ENCODE measurements around the gene EEFSEC.

Gene EEFSEC

DNA sequence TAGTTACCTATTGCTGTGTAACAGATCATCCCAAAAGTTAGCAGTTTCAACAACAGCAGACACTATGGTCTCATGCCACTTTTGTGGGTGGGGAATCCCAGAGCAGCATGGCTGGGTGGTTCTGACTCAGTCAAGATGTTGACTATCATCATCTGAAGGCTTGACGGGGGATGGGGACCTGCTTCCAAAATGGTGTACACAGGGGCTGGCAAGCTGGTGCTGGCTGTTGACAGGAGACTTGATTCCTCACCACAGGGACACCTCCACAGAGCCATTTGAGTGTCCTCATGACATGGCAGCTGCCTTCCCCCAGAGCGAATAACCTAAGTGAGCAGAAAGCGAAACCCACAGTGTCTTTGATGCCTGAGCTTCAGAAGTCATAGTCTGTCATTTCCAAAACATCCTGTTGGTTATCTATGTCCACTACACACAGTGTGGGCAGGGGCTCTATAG lies 294.3 kb downstream of the EEFSEC start:
- no peak for DNase-seq (ENCODE audit: low spot score)

DNA sequence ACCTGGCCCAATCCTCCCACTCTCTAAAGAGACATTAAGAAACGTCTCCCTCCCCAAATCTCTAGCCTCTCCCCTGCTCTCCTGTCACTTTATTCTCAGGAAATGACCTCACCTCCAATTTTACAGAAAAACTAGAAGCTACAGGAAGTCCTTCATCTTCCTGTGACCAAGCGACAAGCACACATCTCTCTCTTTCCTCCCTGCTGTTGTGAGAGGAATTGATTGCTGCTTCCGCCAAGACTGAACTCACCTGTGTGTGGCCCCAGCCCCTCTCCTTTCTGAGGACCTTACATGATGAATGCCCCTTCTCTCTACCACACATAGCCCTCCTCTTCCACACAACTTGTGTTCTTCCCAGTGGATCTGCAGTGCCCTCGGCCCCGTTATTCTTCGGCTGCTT lies 295.2 kb downstream of the EEFSEC start:
- no peak for DNase-seq (ENCODE audit: low spot score)

DNA sequence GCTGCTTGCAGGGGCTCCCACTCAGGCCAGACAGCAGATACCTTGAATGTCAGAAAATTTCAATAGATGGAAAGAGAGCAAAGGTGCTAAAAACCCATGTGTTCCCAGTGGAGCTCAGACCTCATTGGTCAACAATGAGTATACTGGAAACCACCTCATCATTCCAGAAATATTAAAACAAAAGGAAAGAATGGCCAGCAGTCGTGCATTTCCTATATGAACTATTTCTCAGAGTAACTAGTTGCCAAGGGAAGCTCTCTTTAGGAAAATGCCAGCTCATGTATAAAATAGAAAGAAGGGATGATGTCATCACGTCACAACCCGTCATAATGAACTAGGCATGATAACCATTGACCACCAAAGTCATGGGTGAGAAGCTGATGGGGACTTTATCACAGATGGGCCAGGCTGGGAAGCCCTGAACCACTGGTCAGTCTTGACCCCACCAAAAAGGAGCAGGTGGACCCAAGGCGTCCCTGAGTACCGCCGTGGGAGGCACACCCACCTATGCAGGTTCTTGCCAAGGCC lies 295.9 kb downstream of the EEFSEC start:
- no peak for DNase-seq (ENCODE audit: low spot score)

DNA sequence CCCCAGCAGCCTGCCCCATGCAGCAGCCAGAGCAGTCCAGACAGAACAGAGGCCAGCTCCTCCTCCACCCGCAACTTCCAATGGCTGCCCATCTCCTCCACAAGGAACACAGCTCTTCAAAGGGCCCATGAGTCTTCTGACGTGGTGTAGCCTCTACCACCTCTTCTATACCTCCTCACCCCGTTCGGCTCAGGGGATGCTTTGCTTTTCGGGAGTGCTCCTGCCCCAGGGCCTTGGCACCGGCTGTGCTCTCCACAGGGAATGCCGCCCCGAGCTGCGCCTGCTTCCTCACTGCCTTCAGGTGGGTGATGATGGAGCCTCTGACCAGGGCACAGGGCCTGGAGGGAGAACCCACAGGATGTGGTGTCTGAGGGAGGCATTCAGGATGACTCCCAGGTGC lies 298.8 kb downstream of the EEFSEC start:
- DNase-seq (ENCODE audit: low spot score), result no peak

DNA sequence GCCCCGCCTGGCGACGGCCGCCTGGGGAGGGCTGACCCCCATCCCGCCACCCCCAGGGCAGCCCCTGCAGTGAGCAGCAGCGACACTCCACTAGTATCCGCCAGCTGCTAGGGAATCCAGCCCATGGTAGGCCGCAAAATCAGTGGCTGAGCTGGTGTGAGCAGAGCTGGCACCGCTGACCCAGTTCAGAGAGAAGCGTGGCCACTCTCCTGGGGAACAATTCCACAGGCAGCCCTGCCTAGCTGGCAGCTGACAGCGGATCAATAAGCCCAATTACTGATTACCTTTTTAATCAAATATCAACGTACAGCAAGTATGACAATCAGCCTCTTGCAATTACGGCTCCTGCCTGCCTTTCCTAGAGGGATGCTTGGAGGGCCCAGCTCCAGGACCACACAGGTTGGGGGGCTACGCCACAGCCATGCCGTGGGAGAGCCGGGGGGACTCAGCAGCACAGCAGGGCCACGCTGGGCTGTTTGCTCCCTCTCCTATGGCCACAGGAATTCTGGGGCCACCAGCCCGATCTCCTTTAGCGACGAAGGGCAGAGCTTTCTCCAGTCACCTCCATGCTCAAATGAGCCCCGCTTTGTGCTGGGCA lies 299.5 kb downstream of the EEFSEC start:
- DNase-seq (ENCODE audit: low spot score), result no peak

DNA sequence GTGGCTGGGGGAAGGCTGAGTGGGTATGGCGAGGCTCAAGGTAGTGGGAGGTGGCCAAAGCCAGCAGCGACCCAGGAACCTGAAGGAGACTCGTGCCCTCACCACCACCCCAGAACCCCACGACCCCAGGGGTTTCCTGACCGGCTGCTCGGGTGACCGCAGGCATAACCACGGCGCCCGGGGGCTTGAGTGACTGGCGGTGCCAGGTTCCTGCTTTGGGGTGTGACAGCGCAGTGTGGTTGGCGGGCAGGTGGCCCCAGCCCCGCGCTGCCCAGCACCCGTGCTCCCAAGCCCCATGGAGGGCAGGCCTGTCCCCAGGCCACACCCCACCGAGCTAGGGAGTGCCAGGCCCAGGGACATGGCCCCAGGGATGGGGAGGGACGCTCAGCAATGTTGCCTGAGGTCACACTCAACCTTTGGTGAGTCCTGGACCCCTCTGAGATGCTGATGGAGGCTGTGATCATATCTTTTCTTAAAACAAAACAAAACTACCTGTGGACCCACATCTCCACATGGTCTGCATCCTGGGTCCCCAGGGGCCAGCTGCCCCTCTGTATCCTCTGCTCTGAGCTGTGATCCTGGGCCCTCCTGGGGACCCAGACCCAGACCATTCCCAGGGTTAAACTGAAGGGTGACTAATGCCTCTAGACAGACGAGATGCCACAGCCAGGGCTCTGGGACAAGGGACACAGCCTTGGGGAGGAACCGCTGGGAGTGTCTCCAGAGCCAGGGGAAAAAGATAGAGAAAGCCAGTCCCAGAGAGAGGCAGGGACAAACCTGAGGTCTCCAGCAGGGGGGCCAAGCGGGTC lies 300.4 kb downstream of the EEFSEC start:
- DNase-seq (ENCODE audit: low spot score), result no peak

DNA sequence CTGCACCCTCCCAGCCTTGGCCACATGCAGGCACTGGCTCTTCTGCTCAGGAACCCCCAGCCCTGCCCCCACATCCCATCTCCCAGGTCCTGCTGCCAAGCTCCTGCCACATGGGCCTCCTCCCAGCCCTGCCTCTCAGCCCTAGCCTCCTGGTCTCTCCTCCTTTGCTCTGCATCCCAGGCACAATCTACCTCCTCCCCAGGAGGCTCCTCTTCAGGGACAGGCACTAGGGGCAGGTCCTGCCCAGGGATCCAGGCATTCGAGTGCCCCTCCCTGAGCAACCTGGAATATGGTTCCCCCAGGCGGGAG lies 301.0 kb downstream of the EEFSEC start:
- no peak for DNase-seq (ENCODE audit: low spot score)

DNA sequence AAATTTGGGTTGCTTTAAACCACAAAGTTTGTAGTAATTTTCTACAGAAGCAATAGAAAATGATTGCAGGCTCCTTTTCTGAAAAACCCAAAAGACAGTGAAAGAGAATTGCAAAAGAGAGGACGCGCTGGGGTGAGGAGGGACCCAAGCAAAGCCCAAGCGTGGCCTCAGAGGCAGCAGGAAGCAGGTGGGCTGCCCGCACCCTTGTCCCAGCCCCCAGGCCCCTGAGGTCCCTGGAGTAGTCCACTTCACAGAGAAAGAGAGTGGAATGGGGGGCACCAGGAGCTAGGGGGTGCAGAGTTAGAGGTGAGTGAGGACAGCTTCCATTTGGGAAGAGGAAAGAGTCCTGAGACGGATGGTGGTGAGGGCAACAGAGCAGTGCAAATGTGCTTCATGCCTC lies 301.8 kb downstream of the EEFSEC start:
- no peak for DNase-seq (ENCODE audit: low spot score)

DNA sequence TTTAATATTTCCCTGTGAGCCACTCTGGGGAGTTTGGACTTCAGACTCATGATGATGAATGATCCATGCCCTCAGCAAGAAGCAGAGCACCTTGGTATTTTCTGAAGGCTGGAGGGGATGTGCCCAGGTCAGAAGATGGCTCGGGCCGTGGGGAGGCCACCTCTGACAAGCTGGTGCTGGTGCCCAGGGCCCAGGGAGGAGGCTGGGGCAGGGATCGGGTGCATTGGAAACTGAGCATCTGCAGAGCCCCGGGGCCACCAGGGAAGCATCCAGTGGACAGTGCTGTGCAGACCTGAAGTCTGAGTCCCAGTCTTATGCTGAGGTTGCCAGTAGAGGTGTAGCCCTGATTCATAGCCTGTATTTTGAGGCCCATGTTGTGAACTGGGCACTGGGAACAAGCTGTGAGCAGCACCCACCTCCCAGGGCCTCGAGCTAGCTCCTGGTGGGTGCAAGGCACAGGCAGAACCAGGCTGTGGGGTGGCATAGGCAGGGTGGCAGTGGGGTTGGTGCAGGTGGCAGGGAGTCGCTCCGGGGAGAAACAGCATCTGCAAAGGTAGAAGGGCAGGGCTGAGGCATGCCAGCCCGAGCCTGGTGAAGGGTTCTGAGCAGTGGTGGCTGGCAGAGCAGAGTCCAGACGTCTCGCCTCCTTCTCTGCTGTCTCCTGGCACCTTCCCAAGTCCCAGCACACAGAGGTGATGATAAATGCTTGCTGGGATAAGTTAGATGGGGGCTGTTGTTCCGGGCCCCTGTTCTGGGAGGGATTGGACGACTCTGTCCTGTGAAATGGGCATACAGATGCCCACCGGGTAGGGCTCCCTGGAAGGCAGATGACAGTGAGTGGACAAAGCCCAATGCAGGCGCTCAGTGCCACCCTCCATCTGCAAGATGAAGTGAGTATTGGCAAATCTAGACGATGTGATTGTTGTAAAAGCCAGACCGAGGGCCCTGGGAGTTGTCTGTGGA lies 302.8 kb downstream of the EEFSEC start:
- DNase-seq (ENCODE audit: low spot score), result no peak

DNA sequence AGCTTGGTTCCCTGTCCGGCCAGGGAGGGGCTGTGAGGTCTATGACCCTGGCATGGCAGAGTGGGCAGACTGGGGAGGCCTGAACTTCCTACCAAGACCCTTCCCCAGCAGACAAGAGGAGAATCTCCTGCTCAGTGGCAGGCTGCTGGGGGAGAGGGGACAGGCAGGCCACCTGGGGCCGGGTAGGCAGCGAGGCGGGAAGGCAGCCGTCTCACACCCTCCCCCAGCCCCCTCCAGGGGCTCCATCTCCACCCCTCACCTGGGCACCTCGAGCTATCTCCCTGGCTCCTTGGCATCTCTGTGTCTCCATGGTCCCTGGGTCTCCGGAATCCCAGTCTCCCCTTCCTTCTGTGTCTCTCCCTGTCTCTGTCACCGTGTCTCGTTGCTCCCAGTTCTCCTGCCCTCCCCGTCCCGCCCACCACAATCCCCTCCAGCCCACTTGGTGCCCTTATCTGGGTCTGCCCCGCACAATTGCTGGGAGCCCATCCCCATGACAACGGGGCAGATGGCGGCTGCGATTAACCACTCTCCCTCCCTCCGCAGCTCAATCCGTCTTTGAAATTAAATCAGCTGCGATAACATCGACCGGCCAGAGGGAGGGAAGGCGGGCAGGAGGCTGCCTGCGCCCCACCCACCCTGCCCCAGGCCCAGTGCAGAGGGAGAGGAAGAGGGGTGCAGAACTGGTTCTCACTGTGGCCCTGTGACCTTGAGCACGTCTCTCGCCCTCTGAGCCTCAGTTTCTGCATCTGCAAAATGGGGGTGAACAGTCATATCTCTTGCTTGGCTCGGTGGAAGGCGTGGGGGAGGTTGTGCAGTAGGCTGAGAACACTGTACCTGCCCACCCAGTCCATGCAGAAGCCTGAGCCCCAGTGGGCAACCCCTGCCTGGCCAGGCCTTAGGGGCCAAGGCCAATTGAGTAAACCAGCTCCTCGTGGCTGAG lies 303.8 kb downstream of the EEFSEC start:
- DNase-seq (ENCODE audit: low spot score), result no peak

DNA sequence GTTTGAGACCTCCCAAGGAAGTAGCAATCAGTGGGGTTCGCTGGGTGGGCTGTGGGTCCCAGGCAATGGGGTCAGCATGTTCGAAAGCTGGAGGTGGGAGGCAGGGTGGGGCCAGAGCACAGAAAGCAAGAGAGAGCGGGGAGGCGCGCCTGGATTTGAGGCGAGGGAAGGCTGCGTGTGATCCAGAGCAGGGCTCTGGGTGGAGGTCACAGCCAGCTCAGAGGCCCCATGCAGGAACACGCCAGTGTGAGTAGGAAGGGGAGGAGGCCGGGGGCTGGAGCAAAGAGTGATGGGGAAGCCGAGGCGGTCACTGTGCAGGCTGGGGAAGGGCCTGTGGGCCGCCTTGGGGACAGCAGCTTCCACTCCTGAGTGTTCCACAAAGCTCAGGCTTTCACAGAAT lies 304.7 kb downstream of the EEFSEC start:
- no peak for DNase-seq (ENCODE audit: low spot score)
